Measurements from ENCODE around the gene RNASE12. TPM values are rescaled to one million over a fixed set of nuclear protein-coding genes. Genes with fewer than 3 reads are reported as not detected.

RNASE12 gene
- polyA plus RNA-seq, 1 of the 3 experiments (the other 2 are of a cell fraction), result not detected

DNA sequence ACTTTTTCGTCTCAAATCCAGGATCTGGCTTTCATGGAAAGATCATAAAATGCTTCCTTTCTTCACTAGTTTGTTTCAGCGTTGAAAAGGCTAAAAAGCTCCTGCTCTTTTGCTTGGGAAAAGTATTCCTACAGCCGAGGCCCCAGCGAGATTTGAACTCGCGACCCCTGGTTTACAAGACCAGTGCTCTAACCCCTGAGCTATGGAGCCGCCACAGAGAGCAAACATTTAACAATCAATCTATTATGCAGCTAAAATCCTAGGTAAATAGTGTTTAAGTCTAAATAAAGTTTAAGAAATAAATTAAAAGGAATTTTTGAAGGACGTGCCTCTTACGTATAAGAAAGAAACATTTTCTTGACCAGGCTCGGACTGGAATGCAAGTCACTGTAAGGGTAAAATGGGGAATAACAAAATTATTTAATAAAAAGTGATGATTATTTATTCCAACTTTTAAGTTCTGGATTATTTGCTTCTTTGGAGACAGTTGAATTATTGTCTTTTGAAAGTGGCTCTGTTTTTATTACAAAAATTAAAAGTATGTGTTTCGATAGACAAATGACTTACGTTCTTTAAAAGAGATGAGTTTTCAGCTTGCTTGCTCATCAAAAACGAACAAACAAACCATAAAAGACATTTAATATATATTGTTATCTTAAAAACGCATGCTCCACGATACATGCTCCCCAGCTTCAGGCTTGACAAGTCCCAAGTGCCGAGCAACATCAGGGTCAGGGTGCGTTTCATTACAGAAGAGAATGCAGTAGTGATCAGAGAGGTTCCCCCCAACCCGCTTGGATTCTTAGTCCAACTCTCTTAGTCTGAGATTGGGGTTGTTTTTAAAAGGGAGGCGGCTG, 40.1 kb upstream of the RNASE12 start:
- Histone ChIP-seq H3K27ac (ENCODE audit: low read depth in 2 of 2, low read length in 1 of 2) (no peak overlapping the region), H3K9me2 (no peaks in the 10 kb centered on the region), H3K36me3 (replicated peaks in 1 of 2; ENCODE audit: control insufficient read depth in 1 of 2, insufficient read depth in 2 of 2, low read length in 1 of 2) (no peaks in the 10 kb centered on the region), H3K79me2 (ENCODE audit: insufficient read depth) (no peaks in the 10 kb centered on the region), H3K9me3 (no peaks in the 10 kb centered on the region), H3K4me3 (ENCODE audit: low read depth in 2 of 2, low read length in 1 of 2) (peak overlapping the region; percentile 51 to 66), H4K20me1 (ENCODE audit: insufficient read depth) (peaks cover 7% of the 10 kb centered on the region), H3F3A (replicated peaks; ENCODE audit: insufficient read depth) (peaks cover 20% of the 10 kb centered on the region), H3K27me3 (ENCODE audit: insufficient read depth) (peaks cover 24% of the 10 kb centered on the region; the same call in 1 of the 2 replicates), H3K4me2 (peak overlapping the region; percentile 93), H2AFZ (ENCODE audit: low read depth) (peak overlapping the region; percentile 77; the same call in 1 of the 2 replicates), H3K9ac (no peak overlapping the region; the same call in 1 of the 2 replicates), H3K4me1 (ENCODE audit: control insufficient read depth in 1 of 2, insufficient read depth in 2 of 2, low read depth in 1 of 2, low read length in 1 of 2) (peaks cover 0 to 19% of the 10 kb centered on the region in 2 experiments; a peak in 2 of 4 replicates)
- DNase-seq, result no peak
- TF ChIP-seq POLR2AphosphoS5 (IDR thresholded peaks at IDR 0.05; ENCODE audit: low read depth, low read length) (no peak), GABPA (IDR thresholded peaks at IDR 0.05; ENCODE audit: low read depth) (no peak), RCOR1 (IDR thresholded peaks at IDR 0.05; ENCODE audit: low read length) (no peak), ELF1 (IDR thresholded peaks at IDR 0.05) (no peak), NRF1 (IDR thresholded peaks at IDR 0.05; ENCODE audit: low read depth, low read length) (no peak), TAF1 (IDR thresholded peaks at IDR 0.05; ENCODE audit: borderline replicate concordance, low read depth, low read length) (no peak), RFX5 (IDR thresholded peaks at IDR 0.05; ENCODE audit: low read length) (no peak), EZH2phosphoT487 (IDR thresholded peaks at IDR 0.05; ENCODE audit: borderline replicate concordance, low read depth) (no peak), YY1 (IDR thresholded peaks at IDR 0.05; ENCODE audit: low read depth) (no peak), FOXJ3 (CRISPR knock-in tag; IDR thresholded peaks at IDR 0.05) (no peak), MAX (IDR thresholded peaks at IDR 0.05; ENCODE audit: low read depth) (no peak), FOSL2 (IDR thresholded peaks at IDR 0.05; ENCODE audit: borderline replicate concordance, low read depth) (peak; percentile 53; the same call in 1 of the 2 replicates), RXRA (IDR thresholded peaks at IDR 0.05; ENCODE audit: borderline replicate concordance, low read depth) (0 out of 2 replicates have a peak, but pooled peaks have one; percentile 27), REST (IDR thresholded peaks at IDR 0.05; ENCODE audit: low read depth, low read length) (no peak), EP300 (IDR thresholded peaks at IDR 0.05; ENCODE audit: borderline replicate concordance in 1 of 2, low read depth in 1 of 2, low read length in 1 of 2) (no peak), TEAD4 (IDR thresholded peaks at IDR 0.05; ENCODE audit: borderline replicate concordance, insufficient read depth) (peak; percentile 75; the same call in 1 of the 2 replicates), NFIC (IDR thresholded peaks at IDR 0.05; ENCODE audit: borderline replicate concordance) (no peak), JUND (IDR thresholded peaks at IDR 0.05) (no peak), TCF12 (IDR thresholded peaks at IDR 0.05) (no peak), GATA2 (CRISPR knock-in tag; IDR thresholded peaks at IDR 0.05) (no peak), ZBTB33 (IDR thresholded peaks at IDR 0.05; ENCODE audit: borderline replicate concordance, low read depth) (no peak)
- ChIA-PET CTCF (interaction anchor here (1.0 to 1.8 kb wide), 3 partner anchors 21 to 43 kb away, joined by 3 to 8 read pairs (median 4); no protein-coding TSS in a partner anchor), POLR2A (interaction anchor here (0.7 kb wide), 1 partner anchor 59 kb away, joined by 3 read pairs; no protein-coding TSS in a partner anchor)
- WGBS (ENCODE audit: low lambda C conversion rate), result 2% methylated on average over 19 of the region's 19 CpGs
